ENCODE data around the gene C12orf56. TPM values are rescaled to one million over a fixed set of nuclear protein-coding genes. Genes with fewer than 3 reads are reported as not detected.

The C12orf56 gene
- total RNA-seq: 0.23 and 0.34 TPM in 2 replicates

GRCh38 chr12:64390275-64390851, at the start of gene C12orf56:
Gene C12orf56 (minus strand): TSS chr12:64390758. CDS start chr12:64390565, 193 bp downstream.

GRCh38 chr12:64403707-64404469, 13.3 kb upstream of the C12orf56 start, which contains the start of gene XPOT:
Gene XPOT (plus strand): TSS chr12:64404392. CDS start chr12:64410036, 5,644 bp downstream.

GRCh38 chr12:64222009-64222765, 168.4 kb downstream of the C12orf56 start, which contains the start of gene KICS2:
Gene KICS2 (minus strand): TSS chr12:64222296. CDS start chr12:64222237, 59 bp downstream.

Other genes with a start within 250 kb of the C12orf56 start
- 7.3 and 11.5 TPM in 2 replicates for gene KICS2, start 168.5 kb downstream of the C12orf56 start, total RNA-seq
- gene XPOT, start 13.6 kb upstream of the C12orf56 start, total RNA-seq: 73.0 and 114 TPM in 2 replicates
- 15.2 and 16.5 TPM in 2 replicates for gene TBK1, start 61.4 kb upstream of the C12orf56 start, total RNA-seq
- gene RASSF3, start 219.7 kb upstream of the C12orf56 start, total RNA-seq: 6.4 and 8.2 TPM in 2 replicates

Data from hair follicular keratinocyte (primary cell).